ENCODE measurements around the gene PLXNA3.

The PLXNA3 gene

DNA sequence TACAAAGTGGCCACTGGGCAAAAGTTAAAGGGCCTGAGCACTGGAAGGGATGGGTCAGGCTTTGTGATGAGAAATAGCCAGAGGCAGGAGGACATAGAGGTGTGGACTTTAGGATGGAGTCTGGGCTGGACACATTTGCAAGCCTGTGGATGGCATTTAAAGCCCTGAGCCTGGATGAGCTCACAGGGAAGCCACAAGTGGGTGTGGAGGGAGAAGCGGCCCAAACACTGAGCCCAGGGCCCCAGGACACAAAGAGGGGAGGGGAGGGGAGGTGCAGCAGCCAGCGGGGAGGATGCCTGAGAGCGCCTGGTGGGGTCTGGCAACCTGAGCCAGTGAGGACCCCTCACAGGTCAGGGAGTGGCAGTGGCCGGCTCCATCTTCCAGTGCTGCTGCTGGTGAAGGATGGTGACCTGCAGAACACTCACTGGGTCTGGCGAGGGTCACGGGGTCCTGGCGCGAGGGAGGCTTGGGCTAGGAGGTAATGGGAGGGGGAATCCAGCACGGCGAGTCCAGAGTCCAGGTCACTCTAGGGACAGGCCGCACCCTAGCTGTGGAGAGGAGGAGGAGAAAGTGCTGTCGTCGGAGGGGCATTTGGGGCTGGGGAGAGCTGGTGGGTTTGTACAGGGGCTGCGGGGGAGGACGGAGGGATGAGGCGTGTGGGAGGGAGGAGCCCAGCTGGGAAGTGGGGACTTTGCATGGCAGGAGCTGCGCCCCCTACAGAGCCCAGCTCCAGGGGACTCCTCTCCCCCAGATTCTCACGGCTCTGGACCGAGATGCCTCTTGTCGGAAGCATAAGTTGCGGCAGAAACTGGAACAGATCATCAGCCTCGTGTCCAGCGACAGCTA lies 14.0 kb downstream of the PLXNA3 start:
- intact Hi-C loops (cut with DNase I) = no loop called here
- no peak for DNase-seq

DNA sequence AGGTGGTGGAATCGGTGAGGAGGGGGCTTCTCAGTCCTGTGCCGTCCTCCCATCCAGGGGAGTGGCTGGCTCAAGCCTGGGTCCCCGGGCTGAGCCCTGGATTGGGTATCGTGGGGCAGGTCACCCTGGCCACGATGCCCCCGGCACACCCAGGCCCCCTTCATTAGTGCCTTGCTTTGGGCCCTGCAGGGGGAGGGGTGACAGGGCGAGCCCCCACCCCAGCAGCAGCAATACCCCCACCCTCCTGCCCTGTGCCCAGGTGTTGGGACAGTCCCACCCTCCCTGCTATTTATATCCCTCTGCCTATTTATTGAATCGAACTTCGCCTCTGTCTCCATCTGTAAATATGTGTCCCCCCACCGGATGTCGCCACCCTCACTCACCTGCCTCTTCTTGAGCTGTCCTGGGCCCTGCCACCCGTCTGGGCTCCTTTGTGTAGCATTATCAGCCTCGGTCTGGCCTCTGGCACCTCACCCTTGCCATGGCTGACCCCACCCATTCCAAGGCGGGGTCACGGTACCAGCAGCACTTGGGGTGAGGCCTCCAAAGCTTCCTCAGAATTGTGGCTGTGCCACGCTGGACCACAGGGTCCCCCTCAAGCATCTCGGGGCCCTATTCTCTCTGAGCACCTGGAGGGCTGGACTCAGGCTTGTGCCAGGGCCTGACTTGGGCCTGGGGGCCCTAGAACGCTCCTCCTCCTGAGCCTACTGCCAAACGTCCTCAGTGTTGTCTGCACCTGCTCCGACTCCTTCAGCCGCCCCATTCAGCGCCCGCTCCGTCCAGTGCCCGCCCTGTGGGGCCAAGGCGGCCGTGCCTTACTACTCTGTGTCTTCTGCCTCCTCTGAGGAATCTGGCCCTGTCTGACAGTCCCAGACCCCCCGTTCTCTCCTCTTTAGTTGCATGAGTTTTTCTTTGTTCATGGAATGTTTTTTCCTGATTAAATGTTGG lies 14.9 kb downstream of the PLXNA3 start:
- intact Hi-C loops (cut with DNase I) = no loop called here

DNA sequence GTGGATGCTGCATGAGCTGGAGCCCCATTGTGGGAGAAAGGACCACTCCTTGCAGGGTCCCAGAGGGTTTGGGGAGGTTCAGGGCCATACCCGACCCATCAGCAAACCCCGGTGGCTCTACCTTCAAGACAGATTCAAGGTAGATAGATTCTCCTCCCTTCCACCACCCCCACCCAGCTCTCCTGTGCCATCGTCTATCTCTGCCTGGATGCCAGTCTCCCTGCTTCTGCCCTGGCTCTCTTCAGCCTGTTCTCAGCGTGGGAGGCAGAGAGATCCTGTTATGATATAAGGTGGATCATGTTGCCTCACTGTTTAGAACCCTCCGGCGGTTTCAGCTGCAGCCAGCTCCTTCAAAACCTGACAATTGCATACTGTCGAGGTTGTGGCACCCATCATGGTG lies 15.6 kb downstream of the PLXNA3 start:
- intact Hi-C loops (cut with DNase I) = no loop called here
- DNase-seq = no peak

More for the DNA sequence above, 14.9 kb downstream of the PLXNA3 start:
- no peak for DNase-seq

DNA sequence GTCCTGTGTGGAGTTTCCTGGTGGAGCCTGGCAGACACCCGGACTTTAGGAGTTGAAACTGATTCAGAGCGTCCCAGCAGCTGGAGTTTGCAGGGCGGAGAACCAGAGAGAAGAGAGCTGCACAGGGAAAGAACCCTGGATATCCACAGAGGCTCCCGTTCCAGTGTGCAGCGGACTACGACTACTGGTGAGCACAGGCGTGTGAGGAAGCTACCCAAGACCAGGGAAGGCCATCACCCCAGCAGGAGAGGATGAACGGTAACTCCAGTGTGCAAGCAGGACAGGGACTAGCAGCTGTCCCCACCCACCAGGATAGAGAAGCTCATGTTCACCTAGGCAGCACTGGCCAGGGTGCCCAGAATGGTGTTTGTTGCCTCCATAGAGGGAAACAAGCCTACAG lies 18.7 kb downstream of the PLXNA3 start:
- no peak for DNase-seq
- intact Hi-C loops (cut with DNase I) = no loop called here

DNA sequence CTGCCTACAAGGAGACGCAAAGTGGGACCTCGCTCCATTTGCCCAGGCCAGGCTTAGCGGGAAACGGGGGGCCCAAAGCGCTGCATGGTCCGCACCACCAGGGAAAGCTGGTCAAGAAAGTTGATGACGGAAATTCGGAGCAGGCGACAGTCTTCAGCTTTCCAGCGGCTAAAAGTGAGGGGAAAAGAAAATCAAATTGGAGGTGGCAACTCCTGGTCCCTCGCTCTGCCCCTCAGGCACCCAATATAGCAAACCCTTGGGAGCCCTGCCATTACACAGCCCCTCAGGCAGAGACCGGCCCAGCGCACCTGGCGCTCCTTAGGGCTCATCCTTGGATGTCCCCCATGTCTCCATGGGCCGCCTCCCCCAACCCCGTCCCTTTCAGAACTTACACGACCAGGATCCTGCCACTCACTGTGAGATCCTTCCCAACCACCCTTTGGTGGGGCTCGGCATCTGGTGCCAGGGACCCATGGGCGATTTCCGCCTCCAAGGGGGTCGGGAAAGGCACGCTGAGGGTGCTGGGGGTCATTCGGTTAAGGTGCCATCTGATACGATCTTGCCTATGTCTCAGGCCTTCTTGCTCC lies 19.9 kb downstream of the PLXNA3 start:
- intact Hi-C loops (cut with DNase I) = no loop called here
- DNase-seq = no peak

DNA sequence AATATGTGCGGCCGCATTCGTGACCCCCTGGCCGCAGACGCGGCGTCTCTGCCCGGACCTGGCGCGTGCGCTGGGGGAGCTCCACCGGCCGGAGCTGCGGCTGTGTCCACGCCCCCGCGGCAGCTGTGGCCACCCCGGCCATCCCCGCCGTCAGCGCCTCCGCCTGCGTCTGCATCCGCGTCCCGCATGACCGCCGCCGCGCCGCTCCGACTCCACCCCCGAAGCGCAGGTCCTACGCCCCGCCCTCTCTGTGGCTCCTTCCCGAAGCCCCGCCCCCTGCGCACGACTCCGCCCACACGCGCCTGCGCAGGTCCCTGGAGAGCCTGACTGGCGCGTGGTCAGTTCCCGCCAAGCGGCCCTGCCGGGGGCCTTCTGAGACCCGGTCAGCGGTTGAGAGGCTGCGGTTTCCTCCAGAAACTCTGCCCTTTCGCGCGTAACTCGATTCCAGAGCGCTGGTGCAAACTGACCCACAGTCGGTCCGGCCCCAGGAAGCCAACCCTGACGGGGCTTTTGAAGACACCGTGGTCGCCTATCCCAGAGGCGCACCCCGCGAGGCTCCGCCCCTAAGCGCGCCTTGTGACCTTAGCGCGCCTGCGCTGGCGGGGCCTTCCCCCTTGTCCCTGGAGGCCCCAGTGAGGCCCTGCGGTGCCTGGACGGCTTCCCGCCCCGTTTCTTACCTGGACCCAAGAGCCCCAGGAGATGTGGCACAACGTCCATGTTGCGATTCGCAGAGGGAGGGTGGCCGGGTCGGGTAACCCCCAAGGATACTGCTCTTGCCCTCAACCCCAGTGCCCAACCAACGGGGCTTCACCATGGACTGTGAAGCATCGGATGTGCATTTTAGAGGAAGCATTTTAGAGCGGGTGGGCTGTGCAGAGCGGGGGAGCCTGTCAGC lies 20.9 kb downstream of the PLXNA3 start, which contains the start of gene LAGE3:
TSS of gene LAGE3 (minus strand) at position 554 of the 895 bp plus-strand sequence. CDS start at position 188, 366 bp downstream.
- intact Hi-C loops (cut with DNase I) = no loop called here

DNA sequence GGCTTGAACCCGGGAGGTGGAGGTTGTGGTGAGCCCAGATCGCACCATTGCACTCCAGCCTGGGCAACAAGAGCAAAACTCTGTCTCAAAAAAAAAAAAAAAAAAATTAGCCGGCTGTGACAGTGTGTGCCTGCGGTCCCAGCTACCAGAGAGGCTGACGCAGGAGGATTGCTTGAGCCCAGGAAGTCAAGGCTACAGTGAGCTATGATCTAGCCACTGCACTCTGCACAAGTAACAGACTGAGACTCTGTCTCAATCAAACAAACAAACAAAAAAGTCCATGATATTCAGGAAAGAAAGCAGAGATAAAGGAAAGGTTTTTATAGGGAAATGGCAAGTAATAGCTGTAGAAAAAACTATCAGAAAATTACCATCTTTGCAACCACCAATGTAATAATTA lies 23.1 kb downstream of the PLXNA3 start:
- intact Hi-C loops (cut with DNase I) = no loop called here
- no peak for DNase-seq

More for the DNA sequence above, 20.9 kb downstream of the PLXNA3 start, which contains the start of gene LAGE3:
- DNase-seq = peak; percentile 75 to 97 (median 93)

DNA sequence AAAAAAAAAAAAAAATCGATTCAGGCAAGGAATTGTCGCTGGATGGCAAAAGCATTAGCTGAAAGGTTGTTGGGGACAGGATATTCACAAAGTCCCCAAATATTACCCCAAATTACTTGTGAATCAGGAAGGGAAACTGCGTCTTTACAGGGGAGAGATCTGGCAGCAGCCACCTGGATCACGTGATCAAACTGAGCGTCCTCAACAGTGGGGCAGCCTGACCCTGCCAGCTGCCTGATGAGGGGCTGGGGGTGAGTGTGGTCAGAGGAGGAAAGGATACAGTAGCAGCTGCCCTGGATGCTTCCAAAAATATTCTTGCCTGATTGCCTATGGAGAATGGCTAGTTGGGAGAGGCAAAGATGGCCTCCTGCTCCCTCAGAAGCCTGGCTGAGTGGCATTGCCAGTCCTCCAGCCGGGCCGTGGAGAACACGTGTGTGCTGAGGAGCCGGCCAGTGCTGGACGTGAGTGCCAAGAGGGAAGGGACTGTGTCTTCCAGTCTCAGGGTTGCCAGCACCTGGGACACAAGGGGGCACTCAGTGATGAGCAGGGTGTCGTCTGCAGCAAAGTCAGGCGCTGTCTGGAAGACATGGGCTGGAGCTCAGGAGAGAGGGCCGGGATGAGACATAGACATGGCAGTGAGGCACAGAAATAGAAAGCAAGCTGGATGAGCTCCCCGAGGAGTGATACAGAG lies 24.0 kb downstream of the PLXNA3 start:
- intact Hi-C loops (cut with DNase I) = no loop called here
- DNase-seq = no peak

DNA sequence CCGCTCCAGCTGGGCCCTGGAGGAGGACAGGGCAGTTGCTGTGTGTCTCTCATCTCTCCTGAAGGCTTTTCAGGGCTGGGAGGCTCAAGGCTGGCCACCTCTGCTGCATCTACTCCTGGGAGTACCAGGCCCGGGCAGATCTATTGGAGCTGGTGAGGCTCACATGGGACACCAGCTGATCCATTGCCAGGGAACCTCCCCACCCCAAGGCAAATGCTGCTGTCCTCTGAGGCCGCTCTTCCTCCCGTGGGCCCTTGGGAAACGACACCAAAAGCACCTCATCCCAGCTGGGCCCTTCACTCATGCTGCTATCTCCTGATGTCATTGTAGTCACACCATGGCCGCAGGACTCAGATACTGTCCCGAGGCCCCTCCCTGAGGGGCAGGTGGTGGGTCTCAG lies 24.7 kb downstream of the PLXNA3 start:
- intact Hi-C loops (cut with DNase I) = no loop called here
- no peak for DNase-seq

DNA sequence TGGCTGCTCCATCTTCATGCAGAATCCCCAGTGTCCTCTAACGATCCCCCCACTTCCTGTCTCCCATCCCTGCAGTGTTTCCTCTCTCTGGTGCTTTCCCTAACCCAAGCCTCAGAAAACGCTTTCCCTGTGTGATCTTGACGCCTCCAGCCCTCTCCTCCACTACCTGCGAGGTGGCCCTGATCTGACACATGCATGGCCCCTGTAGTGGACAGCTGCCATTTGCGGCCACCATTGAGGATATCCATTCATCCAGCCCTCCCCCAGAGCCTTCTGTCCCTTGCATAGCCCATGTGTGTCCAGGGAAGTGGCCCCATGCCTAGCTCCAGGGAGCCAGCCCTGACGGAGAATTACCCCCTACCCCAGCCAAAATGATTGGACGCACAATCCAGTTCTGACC lies 25.2 kb downstream of the PLXNA3 start:
- intact Hi-C loops (cut with DNase I) = no loop called here
- no peak for DNase-seq

DNA sequence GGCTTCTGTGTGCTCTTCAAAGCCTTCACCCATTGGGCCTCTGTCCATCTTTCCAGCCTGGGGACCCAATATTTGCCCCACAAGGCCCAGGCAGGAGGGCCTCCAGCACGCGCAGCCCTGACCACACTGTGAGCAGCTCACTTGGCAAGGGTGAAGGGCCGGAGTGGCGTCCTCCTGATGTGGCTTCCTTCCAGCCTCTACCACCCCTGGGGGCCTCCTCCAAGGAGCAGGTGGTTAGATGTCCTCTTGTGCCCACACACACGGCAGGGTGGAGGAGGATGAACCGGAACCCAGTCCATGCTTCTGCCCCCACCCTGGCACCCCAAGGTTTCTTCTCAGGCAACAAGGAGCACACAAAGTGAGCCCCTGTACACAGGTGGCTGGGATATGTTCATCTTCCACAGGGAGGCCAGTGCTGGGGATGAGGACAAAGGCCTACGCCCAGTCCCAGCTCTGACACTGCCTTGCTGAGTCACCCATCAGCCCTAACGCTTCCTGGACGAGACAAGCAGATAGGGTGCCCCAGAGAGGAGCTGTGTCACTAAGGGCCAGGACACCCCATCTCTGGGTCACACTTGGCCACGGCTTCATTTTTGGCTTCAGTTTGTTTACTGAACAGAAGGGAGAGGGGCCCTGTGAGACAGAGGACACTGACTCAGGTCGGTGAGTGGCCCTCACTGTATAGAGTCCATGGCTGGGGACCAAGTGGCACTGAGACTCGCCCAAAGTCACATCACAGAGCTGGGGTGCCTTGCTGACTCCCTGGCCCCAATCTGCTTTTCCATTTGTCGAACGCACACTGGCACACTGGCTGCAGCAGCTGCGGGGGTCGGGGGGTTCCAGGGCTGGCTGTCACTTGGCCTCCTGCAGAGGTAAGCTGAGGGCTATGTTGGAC lies 26.4 kb downstream of the PLXNA3 start:
- intact Hi-C loops (cut with DNase I) = no loop called here
- DNase-seq = no peak

DNA sequence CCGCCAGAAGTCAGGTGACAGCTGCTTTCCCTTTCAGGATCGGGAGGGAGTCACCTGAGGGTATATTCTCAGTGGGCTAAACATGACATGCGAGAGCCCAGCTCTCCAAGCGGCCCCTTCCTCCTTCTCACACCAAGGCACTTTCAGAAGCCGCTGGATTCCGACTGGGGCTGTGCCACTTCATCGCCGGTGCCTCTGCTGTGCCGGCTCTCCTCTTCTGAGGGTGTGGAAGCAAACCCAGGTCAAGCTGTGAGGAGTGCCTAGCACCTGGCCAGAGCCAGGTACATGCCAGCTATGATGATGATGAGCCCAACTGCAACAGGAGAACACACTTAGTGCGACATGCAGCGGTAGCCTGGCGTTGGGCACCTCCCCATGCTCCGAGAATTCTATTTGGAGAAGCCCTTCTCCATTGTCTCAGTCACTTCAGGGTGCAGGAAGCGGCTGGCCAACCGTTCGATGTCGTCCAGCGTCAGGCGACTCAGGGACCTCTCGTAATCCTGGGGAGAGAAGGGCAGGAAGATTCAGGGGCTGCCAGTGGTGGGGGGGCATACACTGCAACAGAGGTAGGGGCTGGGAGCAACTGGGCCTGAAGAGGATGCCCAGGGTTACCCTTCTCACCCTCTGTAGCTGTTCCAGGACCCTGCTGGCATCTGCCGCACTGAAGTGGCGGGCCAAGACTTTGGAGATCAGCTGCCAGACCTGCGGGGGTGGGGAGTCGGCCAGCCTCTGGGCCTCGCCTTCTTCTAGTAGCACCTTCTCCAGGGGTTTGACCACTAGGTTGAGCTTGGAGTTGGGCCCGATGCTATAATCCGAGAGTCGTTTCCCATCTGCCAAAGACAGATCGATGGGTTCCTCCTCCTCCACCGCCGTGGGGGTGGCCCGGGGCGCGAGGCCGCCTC lies 27.3 kb downstream of the PLXNA3 start:
- DNase-seq = peak in 1 of 42 donors; percentile 17
- intact Hi-C loops (cut with DNase I) = no loop called here

DNA sequence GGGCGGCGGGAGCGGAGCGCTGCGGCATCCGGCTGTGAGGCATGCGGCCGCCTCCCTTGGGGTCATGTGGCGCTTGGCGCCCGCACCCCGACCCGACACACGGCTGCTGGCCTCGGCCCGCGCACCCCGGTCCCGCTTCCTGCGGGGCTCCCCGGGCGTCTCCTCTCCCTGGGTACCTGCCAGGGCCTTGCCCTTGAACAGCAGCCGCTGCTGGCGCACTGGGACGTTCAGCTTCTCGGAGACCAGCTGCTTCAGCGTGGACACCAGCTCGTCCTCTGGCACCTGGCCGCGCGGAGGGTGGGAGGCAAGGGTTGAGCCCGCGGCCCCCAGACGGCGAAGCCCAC lies 27.9 kb downstream of the PLXNA3 start:
- intact Hi-C loops (cut with DNase I) = no loop called here
- peak in 18 of 42 donors; percentile 7 to 54 (median 33) for DNase-seq

DNA sequence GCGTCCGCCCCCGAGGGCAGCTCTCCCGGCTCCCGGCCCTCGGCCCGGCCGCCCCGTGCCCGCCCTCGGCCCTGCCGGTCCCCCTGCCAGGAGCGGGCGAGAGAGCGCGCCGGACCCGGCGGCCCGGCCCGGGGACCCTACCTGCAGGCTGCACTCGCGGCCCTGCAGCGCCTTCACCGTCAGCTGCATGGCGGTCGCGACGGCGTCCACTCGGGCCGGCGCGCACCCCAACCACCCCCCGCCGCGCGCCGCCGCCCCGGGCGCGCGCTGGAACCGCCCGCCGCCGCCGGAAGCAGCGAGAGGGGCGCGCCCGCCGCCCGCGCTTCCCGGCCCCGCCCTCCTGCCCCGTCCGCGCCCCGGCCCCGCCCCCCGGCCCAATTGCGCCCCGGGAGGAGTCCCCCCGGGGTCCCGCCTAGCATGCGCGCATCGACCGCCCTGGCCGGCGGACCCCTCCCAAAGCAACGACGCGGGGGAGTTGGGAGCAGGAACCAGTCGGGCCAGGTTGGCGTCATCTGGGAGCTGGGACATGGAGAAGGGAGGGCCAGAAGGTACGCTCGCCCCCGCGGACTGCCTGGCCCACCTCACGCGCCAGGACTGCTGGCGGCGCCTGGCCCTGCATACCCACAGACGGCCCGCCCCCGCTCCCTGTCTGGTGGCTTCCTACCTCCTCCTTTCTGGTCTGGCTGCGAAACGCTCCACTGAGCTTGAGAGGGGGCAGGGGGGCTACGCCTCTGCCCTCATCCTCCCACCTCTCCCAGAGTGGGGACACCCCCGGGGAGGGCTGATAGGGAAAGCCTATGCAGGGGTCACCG lies 28.5 kb downstream of the PLXNA3 start, which contains the start of gene UBL4A:
TSS of gene UBL4A (minus strand) at position 220 of the 812 bp plus-strand sequence. CDS start at position 189, 31 bp downstream.
- peak in 34 of 42 donors; percentile 20 to 76 (median 47) for DNase-seq
- intact Hi-C loops (cut with DNase I) = no loop called here
